HG02798 (cell line): ENCODE measurements around the gene ART4.

Experiments
- ATAC-seq: cut with Tn5 transposase; IDR thresholded peaks from one replicate; pipeline ENCODE4 v1.9.1; 2021; ENCODE audit warnings: mild to moderate bottlenecking; ENCODE audit not compliant: unreplicated experiment, poor library complexity

ART4 gene

GRCh38 chr12:14843425-14843887 lies at the start of gene ART4:
Gene ART4 (minus strand): TSS chr12:14843526. CDS start chr12:14843113, 413 bp downstream.
- no peak for ATAC-seq

GRCh38 chr12:14892726-14893505 lies 49.6 kb upstream of the ART4 start:
- no peak for ATAC-seq

- ATAC-seq = no peak
Observed at GRCh38 chr12:14890701-14891100, 47.4 kb upstream of the ART4 start.

GRCh38 chr12:14886271-14886670 lies 42.9 kb upstream of the ART4 start:
- ATAC-seq = no peak

- ATAC-seq = no peak
Observed at GRCh38 chr12:14885718-14886221, 42.4 kb upstream of the ART4 start, which contains the start of gene MGP. Gene MGP (minus strand): TSS chr12:14885854. CDS start chr12:14885791, 63 bp downstream.

DNA sequence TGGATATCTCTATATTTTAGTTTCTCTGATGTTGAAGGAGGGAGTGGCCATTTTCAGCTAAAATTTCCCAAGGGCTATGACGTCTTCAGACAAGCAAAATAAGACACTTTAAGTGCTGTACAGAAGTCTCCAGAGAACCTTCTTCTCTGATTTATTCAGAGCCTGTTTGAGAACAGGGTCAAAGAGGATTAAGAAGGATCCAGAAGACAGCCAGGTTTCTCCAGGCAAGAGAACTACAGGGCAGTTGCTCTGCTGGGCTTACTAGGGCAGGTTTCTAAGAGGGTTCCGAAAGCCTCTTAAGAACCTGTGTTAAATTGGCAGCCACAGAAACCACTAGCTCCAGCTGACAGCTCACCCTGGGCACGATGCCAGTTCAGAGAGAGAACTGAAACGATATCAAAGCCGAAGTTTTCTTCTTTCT lies 41.1 kb upstream of the ART4 start:
- ATAC-seq = peak; percentile 98

DNA sequence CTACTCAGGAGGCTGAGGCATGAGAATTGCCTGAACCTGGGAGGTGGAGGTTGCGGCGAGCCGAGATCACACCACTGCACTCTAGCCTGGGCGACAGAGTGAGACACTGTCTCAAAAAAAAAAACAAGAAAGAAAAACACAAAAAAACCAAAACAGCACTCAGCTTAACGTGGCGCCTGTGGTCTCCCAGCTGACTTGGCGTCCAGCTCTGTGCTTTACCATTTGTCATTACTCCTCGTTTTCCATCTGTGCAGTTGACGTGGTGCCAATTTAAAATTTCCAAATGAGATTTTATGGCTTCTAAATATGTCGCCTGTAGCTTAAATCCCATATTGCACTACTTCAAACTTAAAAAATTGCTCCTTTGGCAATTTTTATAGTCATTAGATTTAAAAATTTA lies 40.4 kb upstream of the ART4 start:
- no peak for ATAC-seq

DNA sequence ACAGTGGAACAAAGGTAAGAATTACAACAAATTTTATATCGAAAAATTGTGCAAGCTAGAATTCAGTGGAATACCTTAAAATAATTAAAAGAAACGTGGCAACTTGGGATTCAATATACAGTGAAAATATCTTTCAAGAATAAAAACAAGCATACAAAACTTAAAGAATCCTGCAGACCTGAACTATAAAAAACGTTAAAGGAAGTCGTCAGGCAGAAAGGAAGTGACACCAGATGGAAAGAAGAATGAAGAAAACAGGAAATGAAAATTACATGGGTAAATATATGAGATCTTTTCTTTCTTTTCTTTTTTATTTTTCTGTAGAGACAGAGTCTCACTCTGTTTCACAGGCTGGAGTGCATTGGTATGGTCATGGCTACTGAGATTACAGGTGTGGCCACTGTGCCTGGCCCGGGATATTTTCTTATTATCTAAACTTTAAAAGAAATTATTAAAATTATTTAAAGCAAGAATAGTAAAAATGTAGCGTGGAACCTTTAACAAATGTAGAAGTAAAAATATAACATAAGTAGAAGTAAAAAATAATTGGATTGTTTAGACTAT lies 37.6 kb upstream of the ART4 start:
- no peak for ATAC-seq

DNA sequence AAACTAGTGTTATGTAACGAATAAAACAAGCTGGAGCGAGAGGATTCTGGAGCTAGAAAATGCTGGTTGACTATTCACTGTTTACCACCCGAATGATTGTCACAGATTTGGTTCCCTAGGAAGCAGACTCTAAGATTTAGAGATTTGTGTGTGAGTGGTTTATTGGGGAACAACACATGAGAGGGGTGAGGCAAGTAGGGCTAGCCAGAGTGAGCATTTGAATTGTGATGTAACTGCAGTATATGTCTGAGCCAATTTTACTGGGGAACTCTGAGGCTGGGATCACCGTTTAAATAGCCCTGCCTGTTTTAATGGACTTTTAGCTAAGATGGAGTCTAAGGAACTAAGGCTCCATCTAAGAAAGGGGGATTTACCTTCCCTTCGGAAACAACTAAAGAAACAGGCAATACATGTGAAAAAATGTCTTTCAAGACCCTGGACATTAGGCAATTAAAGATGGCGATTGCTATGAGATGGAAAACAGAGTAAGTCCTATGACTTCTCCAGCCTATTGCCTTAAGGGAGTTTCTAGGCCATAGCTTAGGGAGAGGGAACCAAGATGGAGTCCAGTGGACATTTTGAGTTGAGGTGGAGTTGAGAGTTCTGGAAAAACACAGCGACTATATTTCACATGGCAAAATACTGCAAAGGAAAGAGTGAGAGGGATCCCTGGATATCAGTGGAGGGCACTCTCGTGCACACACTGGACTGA lies 36.1 kb upstream of the ART4 start:
- no peak for ATAC-seq

DNA sequence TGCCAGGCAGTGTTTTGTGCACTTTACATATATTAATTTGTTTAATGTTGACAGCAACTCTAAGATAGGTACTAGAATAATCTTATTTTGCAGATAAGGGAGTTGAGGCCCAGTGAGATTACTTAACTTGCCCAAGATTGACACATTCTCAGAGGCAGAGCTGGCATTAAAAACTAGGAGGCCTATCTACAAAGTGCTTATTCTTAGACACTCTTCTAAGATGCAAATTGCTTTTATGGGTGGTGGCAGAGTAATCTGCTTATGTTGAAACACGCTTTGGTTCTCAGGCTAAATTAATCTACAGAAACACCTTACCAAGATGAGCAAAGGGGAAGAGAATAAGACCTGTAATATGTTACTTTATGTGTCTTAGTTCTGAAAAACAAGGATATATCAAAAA lies 35.2 kb upstream of the ART4 start:
- no peak for ATAC-seq

GRCh38 chr12:14876833-14877232 lies 33.5 kb upstream of the ART4 start:
- ATAC-seq = no peak

- no peak for ATAC-seq
Observed at GRCh38 chr12:14874882-14875281, 31.6 kb upstream of the ART4 start.

- ATAC-seq = no peak
Observed at GRCh38 chr12:14873440-14874185, 30.3 kb upstream of the ART4 start.

DNA sequence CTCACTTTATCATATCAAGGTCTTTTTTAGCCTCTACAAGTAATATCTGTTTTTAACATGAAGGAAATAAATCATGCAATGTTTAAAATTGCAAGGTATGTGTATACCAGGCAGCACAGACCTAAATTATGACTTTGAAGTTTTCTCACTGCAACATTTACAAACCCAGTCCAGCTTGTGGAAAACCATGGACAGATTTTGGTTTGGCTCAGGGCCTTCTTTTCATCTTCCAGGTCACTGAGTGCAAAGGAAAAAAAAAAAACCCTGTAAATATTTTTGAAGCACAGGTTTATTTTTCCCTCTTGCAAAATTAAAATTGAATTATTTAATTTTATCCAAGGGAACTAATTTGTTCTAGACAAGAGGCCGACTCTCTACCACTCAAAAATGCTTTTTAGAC lies 28.6 kb upstream of the ART4 start:
- ATAC-seq = no peak

- no peak for ATAC-seq
Observed at GRCh38 chr12:14871247-14871646, 27.9 kb upstream of the ART4 start.

DNA sequence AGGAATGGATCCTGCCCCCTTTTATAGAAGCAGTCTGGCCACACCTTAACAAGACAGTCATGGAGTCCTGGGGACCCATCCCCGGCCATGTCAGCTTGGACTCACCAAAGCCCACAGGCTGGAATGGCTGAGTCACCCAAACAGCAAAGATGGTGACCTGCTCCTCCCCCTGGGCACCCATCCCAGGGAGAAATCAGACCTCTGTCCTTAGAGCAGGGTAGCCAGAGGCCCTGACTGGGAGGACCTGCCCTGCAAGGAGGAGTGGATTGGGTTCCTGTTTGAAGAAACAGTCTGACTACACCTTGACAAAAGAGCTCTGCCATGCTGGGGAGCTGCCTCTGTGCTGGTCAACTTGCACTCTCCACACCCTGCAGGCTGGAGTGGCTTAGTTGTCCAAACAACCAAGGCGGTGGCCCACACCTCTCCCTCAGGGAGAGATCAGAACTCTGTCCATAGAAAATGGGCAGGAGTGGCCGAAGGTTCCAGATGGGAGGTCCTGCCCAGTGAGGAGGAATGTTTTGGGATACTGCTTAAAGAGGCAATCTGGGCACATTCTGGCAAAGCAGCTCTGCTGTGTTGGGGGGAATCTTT lies 25.7 kb upstream of the ART4 start:
- no peak for ATAC-seq

- ATAC-seq = no peak
Observed at GRCh38 chr12:14860490-14860889, 17.2 kb upstream of the ART4 start.

DNA sequence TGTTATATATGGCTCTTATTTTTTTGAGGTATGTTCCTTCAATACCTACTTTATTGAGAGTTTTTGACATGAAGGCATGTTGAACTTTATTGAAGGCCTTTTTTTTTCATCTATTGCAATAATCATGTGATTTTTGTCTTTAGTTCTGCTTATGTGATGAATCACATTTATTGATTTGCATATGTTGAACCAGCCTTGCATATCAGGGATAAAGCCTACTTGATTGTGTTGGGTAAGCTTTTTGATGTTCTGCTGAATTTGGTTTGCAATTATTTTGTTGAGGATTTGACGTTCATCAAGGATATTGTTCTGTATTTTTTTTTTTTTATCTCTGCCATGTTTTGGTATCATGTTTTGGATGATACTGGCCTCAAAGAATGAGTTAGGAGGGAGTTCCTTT lies 15.2 kb upstream of the ART4 start:
- ATAC-seq = no peak

GRCh38 chr12:14854586-14855183 lies 11.4 kb upstream of the ART4 start:
- peak; percentile 56 for ATAC-seq

DNA sequence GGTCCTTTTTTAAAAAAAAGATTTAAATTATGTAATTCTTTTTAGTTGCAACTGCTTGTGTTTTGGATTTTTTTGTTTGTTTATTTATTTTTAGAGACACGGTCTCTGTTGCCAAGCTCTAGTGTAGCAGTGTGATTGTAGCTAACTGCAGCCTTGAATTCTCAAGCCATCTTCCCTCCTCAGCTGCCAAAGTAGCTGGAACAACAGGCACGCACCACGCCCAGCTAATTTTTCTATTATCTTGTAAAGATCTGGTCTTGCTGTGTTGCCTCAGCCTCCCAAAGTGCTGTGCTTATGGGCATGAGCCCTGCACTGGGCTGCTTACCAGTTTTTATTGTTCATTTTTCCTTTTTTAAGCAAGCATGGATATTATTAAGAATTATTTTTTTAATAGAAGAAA lies 10.6 kb upstream of the ART4 start:
- ATAC-seq = no peak
